ENCODE data around the gene RBFOX2. TPM values are rescaled to one million over a fixed set of nuclear protein-coding genes. Genes with fewer than 3 reads are reported as not detected.

The RBFOX2 gene
- polyA plus RNA-seq, 1 of the 3 experiments (the other 2 are of a cell fraction) = 115 TPM

DNA sequence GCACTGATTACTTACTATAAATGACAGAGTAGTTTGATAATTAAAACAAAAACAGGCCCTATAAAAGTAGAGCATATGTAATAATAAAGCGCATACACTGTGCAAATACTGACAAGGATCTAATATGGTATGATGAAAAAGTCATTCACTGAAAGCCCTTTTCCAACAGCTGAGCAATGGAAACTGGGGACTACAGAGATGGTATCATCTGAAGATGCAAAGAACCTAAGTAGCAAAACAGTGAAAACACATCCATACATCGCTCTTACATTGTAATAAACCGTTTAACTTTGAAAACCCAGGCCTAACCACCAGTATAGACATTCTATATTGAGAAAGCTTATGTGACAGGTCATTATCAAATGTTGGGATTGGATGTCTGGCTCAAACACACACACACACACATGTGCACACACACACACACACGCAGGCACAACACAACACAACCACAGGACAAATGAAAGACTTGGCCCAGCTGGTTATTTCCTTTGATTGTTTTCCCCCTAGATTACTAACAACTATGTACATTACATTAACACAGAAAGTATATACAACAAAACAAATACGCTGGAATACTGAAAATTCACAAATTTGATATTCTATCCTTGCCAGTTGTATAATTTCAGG is 191.4 kb downstream of the RBFOX2 start:
- Histone ChIP-seq H3K9me3 (no peaks in the 10 kb centered on the region), H3K4me1 (ENCODE audit: control insufficient read depth in 1 of 2, insufficient read depth in 2 of 2, low read depth in 1 of 2, low read length in 1 of 2) (peaks cover 19 to 52% of the 10 kb centered on the region in 2 experiments), H3K36me3 (replicated peaks in 1 of 2; ENCODE audit: control insufficient read depth in 1 of 2, insufficient read depth in 2 of 2, low read length in 1 of 2) (peaks cover 0 to 7% of the 10 kb centered on the region in 2 experiments), H4K20me1 (ENCODE audit: insufficient read depth) (peaks cover 35% of the 10 kb centered on the region), H3K4me3 (ENCODE audit: low read depth in 2 of 2, low read length in 1 of 2) (peak overlapping the region; percentile 48 to 61; a peak in 3 of 4 replicates), H3K79me2 (ENCODE audit: insufficient read depth) (peaks cover 87% of the 10 kb centered on the region), H3K27ac (ENCODE audit: low read depth in 2 of 2, low read length in 1 of 2) (peak overlapping the region; percentile 94 to 97; a peak in 3 of 4 replicates), H3K27me3 (ENCODE audit: insufficient read depth) (no peaks in the 10 kb centered on the region), H3K4me2 (peak overlapping the region; percentile 80), H2AFZ (ENCODE audit: low read depth) (no peak overlapping the region), H3F3A (replicated peaks; ENCODE audit: insufficient read depth) (peaks cover 29% of the 10 kb centered on the region), H3K9ac (peak overlapping the region; percentile 78; the same call in 1 of the 2 replicates), H3K9me2 (no peaks in the 10 kb centered on the region)
- CTCF ChIA-PET = interaction anchor here (1.4 to 1.8 kb wide), 4 partner anchors 15 to 229 kb away, joined by 3 to 8 read pairs (median 6); no protein-coding TSS in a partner anchor
- DNase-seq = no peak
- 80% methylated on average over 5 of the region's 5 CpGs for WGBS (ENCODE audit: low lambda C conversion rate)
- TF ChIP-seq TEAD4 (IDR thresholded peaks at IDR 0.05; ENCODE audit: borderline replicate concordance, insufficient read depth) (no peak), GATA2 (CRISPR knock-in tag; IDR thresholded peaks at IDR 0.05) (peak; percentile 35; the same call in 1 of the 2 replicates)
- POLR2A ChIA-PET = interaction anchor here (0.5 kb wide), 1 partner anchor 228 kb away, joined by 3 read pairs; no protein-coding TSS in a partner anchor

DNA sequence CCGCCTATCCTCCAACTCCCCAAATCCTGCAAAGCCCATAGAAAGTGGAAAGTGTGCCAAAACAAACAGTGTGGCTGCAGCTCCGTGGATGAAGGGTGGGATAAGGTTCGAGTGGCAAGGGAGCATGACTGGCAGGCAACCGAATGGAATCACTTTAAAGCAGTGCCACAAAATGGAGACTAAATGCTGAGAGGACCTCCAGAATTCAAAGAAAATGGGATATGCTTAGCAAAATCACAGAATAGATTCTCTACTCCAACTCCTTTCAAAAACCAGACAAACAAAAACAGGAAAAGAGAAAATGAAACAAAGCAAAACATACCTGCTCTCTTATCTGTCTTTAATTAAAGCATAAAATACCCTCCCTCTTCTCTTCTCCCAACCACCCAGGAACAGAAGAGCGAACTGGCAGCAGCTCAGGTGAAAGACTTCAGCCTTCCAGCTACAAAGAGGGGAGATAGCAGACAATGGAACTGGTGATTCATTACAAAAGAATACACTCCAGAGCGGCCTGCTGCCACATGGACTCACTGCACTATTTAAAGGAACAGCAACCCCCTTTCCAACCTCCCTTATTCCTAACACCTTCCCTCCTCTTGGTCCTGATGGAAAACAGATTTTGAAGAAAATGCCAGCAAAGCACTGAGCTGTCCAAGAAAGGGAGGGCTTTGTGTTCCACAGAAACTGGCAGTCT is 192.5 kb downstream of the RBFOX2 start:
- H3F3A ChIP-seq (replicated peaks; ENCODE audit: insufficient read depth) = peaks cover 23% of the 10 kb centered on the region
- no peaks in the 10 kb centered on the region for H3K27me3 ChIP-seq (ENCODE audit: insufficient read depth)
- H3K36me3 ChIP-seq (replicated peaks in 1 of 2; ENCODE audit: control insufficient read depth in 1 of 2, insufficient read depth in 2 of 2, low read length in 1 of 2) = peaks cover 0 to 12% of the 10 kb centered on the region in 2 experiments
- H3K4me1 ChIP-seq (ENCODE audit: control insufficient read depth in 1 of 2, insufficient read depth in 2 of 2, low read depth in 1 of 2, low read length in 1 of 2) = peaks cover 19 to 49% of the 10 kb centered on the region in 2 experiments
- DNase-seq = peak; percentile 51
- peak overlapping the region; percentile 78 for H3K9ac ChIP-seq
- H3K9me3 ChIP-seq = no peaks in the 10 kb centered on the region
- peak overlapping the region; percentile 48 to 61 for H3K4me3 ChIP-seq (ENCODE audit: low read depth in 2 of 2, low read length in 1 of 2)
- H3K9me2 ChIP-seq = no peaks in the 10 kb centered on the region
- no peak overlapping the region for H2AFZ ChIP-seq (ENCODE audit: low read depth)
- CTCF ChIA-PET = interaction anchor here (0.6 to 1.8 kb wide), 6 partner anchors 10 to 405 kb away, joined by 3 to 7 read pairs (median 3); no protein-coding TSS in a partner anchor
- H4K20me1 ChIP-seq (ENCODE audit: insufficient read depth) = peaks cover 41% of the 10 kb centered on the region
- POLR2A ChIA-PET = no interaction called here
- H3K27ac ChIP-seq (ENCODE audit: low read depth in 2 of 2, low read length in 1 of 2) = peak overlapping the region; percentile 94 to 97
- 3% methylated on average over 6 of the region's 6 CpGs for WGBS (ENCODE audit: low lambda C conversion rate)
- peaks cover 86% of the 10 kb centered on the region for H3K79me2 ChIP-seq (ENCODE audit: insufficient read depth)
- H3K4me2 ChIP-seq = peak overlapping the region; percentile 80
- TF ChIP-seq GATA2 (CRISPR knock-in tag; IDR thresholded peaks at IDR 0.05) (peak; percentile 20), PBX3 (IDR thresholded peaks at IDR 0.05) (peak; percentile 64), FOSL2 (IDR thresholded peaks at IDR 0.05; ENCODE audit: borderline replicate concordance, low read depth) (peak; percentile 80), RXRA (IDR thresholded peaks at IDR 0.05; ENCODE audit: borderline replicate concordance, low read depth) (peak; percentile 54; the same call in 1 of the 2 replicates), EP300 (IDR thresholded peaks at IDR 0.05; ENCODE audit: borderline replicate concordance in 1 of 2, low read depth in 1 of 2, low read length in 1 of 2) (peak; percentile 55 to 60; a peak in 3 of 4 replicates), FOXJ3 (CRISPR knock-in tag; IDR thresholded peaks at IDR 0.05) (no peak), CHD2 (IDR thresholded peaks at IDR 0.05; ENCODE audit: low read length, partially characterized antibody) (no peak), CTCF (IDR thresholded peaks at IDR 0.05) (no peak), GABPA (IDR thresholded peaks at IDR 0.05; ENCODE audit: low read depth) (no peak), EZH2phosphoT487 (IDR thresholded peaks at IDR 0.05; ENCODE audit: borderline replicate concordance, low read depth) (no peak), USF2 (IDR thresholded peaks at IDR 0.05; ENCODE audit: borderline replicate concordance, low read depth, low read length) (no peak), FOXM1 (IDR thresholded peaks at IDR 0.05; ENCODE audit: low read depth) (0 out of 2 replicates have a peak, but pooled peaks have one; percentile 9), SMC3 (IDR thresholded peaks at IDR 0.05; ENCODE audit: low read depth, low read length) (no peak), RFX5 (IDR thresholded peaks at IDR 0.05; ENCODE audit: low read length) (no peak), RAD21 (IDR thresholded peaks at IDR 0.05; ENCODE audit: low read length) (peak; percentile 1; the same call in 1 of the 2 replicates)
- TF ChIP-seq, protein P1, sequence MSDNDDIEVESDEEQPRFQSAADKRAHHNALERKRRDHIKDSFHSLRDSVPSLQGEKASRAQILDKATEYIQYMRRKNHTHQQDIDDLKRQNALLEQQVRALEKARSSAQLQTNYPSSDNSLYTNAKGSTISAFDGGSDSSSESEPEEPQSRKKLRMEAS (IDR thresholded peaks at IDR 0.05; ENCODE audit: low read depth) = peak; percentile 91
- TF ChIP-seq, protein P2, sequence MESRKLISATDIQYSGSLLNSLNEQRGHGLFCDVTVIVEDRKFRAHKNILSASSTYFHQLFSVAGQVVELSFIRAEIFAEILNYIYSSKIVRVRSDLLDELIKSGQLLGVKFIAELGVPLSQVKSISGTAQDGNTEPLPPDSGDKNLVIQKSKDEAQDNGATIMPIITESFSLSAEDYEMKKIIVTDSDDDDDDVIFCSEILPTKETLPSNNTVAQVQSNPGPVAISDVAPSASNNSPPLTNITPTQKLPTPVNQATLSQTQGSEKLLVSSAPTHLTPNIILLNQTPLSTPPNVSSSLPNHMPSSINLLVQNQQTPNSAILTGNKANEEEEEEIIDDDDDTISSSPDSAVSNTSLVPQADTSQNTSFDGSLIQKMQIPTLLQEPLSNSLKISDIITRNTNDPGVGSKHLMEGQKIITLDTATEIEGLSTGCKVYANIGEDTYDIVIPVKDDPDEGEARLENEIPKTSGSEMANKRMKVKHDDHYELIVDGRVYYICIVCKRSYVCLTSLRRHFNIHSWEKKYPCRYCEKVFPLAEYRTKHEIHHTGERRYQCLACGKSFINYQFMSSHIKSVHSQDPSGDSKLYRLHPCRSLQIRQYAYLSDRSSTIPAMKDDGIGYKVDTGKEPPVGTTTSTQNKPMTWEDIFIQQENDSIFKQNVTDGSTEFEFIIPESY (IDR thresholded peaks at IDR 0.05; ENCODE audit: borderline replicate concordance, low read depth) = no peak
